ENCODE data around the gene HRK. TPM values are rescaled to one million over a fixed set of nuclear protein-coding genes. Genes with fewer than 3 reads are reported as not detected.

HRK gene
- 0.12 TPM in 1 of 2 replicates, not detected in the other for total RNA-seq (ENCODE audit: low replicate concordance)

GRCh38 chr12:116881325-116881876, at the start of gene HRK:
TSS of gene HRK (minus strand) at chr12:116881441. CDS start at chr12:116881307, 134 bp downstream.

GRCh38 chr12:116910645-116911451, 29.6 kb upstream of the HRK start, which contains the start of gene FBXW8:
TSS of gene FBXW8 (plus strand) at chr12:116910950. CDS start at chr12:116911038, 88 bp downstream.

Other genes starting within 250 kb of the HRK start
- gene SPRING1, start 143.4 kb downstream of the HRK start, total RNA-seq (ENCODE audit: low replicate concordance): 13.1 and 19.9 TPM in 2 replicates
- gene RNFT2, start 143.1 kb downstream of the HRK start, total RNA-seq (ENCODE audit: low replicate concordance): 0.35 and 4.2 TPM in 2 replicates
- 14.6 and 15.2 TPM in 2 replicates for gene FBXW8, start 29.5 kb upstream of the HRK start, total RNA-seq (ENCODE audit: low replicate concordance)
- 0.12 TPM in 1 of 2 replicates, not detected in the other for gene TESC, start 218.0 kb upstream of the HRK start, total RNA-seq (ENCODE audit: low replicate concordance)

Data from smooth muscle cell of the coronary artery (primary cell).